SK-N-SH treated with all-trans-retinoic acid at 6 μM for 48 hours (cell line): ENCODE measurements around the gene BPIFA2.

Source experiments
- ATAC-seq: fragments of 200-7000 bp; cut with Tn5 transposase; 3 replicates; pipeline ENCODE4 v1.9.1; 2020; ENCODE audit warnings: mild to moderate bottlenecking, moderate library complexity
- ARNTL ChIP-seq: fragments of 450-650 bp; formaldehyde crosslinking; IDR thresholded peaks from 2 replicates; pipeline ENCODE4 v1.5.0; 2020; ENCODE audit warnings: low read depth, mild to moderate bottlenecking, moderate library complexity, borderline replicate concordance
- BACH2 ChIP-seq: fragments of 250-450 bp; sonication (Bioruptor Pico); IDR thresholded peaks from 2 replicates; pipeline ENCODE4 v1.9.0; 2021; ENCODE audit warnings: mild to moderate bottlenecking, borderline replicate concordance
- CSDC2 ChIP-seq: fragments of 250-450 bp; sonication (Bioruptor Pico); IDR thresholded peaks from 2 replicates; pipeline ENCODE4 v1.5.0; 2020; ENCODE audit warnings: mild to moderate bottlenecking, moderate library complexity
- CSRNP3 ChIP-seq: fragments of 250-450 bp; sonication (Bioruptor Pico); IDR thresholded peaks from 2 replicates; pipeline ENCODE4 v1.5.1; 2021; ENCODE audit warnings: mild to moderate bottlenecking, moderate library complexity
- ESRRG ChIP-seq: fragments of 250-450 bp; sonication (Bioruptor Pico); IDR thresholded peaks from 2 replicates; pipeline ENCODE4 v1.6.1; 2021; ENCODE audit warnings: mild to moderate bottlenecking
- GLIS3 ChIP-seq: fragments of 250-450 bp; sonication (Bioruptor Pico); IDR thresholded peaks from 2 replicates; pipeline ENCODE4 v1.5.0; 2020; ENCODE audit warnings: mild to moderate bottlenecking, moderate library complexity
- ISL1 ChIP-seq: fragments of 250-450 bp; sonication (Bioruptor Pico); IDR thresholded peaks from 2 replicates; pipeline ENCODE4 v2.1.2; 2022; ENCODE audit warnings: mild to moderate bottlenecking, moderate library complexity
- OSR1 ChIP-seq: fragments of 250-450 bp; sonication (Bioruptor Pico); IDR thresholded peaks from 2 replicates; pipeline ENCODE4 v1.8.0; 2022; ENCODE audit warnings: moderate library complexity, mild to moderate bottlenecking, inconsistent platforms
- PPARA ChIP-seq: fragments of 250-450 bp; sonication (Bioruptor Pico); IDR thresholded peaks from 2 replicates; pipeline ENCODE4 v1.5.0; 2020; ENCODE audit warnings: mild to moderate bottlenecking, borderline replicate concordance
- TCF4 ChIP-seq: fragments of 250-450 bp; sonication (Bioruptor Pico); IDR thresholded peaks from 2 replicates; pipeline ENCODE4 v1.8.0; 2021; ENCODE audit warnings: mild to moderate bottlenecking, moderate library complexity, borderline replicate concordance
- TOX ChIP-seq: fragments of 250-450 bp; sonication (Bioruptor Pico); IDR thresholded peaks from 2 replicates; pipeline ENCODE4 v1.8.0; 2021; ENCODE audit warnings: mild to moderate bottlenecking, moderate library complexity, borderline replicate concordance
- ZC3H10 ChIP-seq: fragments of 250-450 bp; sonication (Bioruptor Pico); IDR thresholded peaks from 2 replicates; pipeline ENCODE4 v1.5.1; 2021; ENCODE audit warnings: mild to moderate bottlenecking, moderate library complexity
- ZFP3 ChIP-seq: fragments of 250-450 bp; sonication (Bioruptor Pico); IDR thresholded peaks from 2 replicates; pipeline ENCODE4 v1.5.0; 2020; ENCODE audit warnings: mild to moderate bottlenecking, moderate library complexity
- ZFP30 ChIP-seq: fragments of 450-650 bp; formaldehyde crosslinking; IDR thresholded peaks from 2 replicates; pipeline ENCODE4 v1.5.0; 2022; ENCODE audit warnings: mild to moderate bottlenecking, moderate library complexity
- ZNF565 ChIP-seq: fragments of 450-650 bp; formaldehyde crosslinking; conservative IDR thresholded peaks from 2 replicates; pipeline ENCODE4 v1.5.0; 2020; ENCODE audit warnings: low read depth, mild to moderate bottlenecking, moderate library complexity
- ZNF70 ChIP-seq: fragments of 450-650 bp; formaldehyde crosslinking; IDR thresholded peaks from 2 replicates; pipeline ENCODE4 v1.5.0; 2020; ENCODE audit warnings: mild to moderate bottlenecking, moderate library complexity
- TF ChIP-seq, protein P1 (sequence below): fragments of 250-450 bp; sonication (Bioruptor Pico); IDR thresholded peaks from 2 replicates; pipeline ENCODE4 v1.5.0; 2020; ENCODE audit warnings: mild to moderate bottlenecking, moderate library complexity
- TF ChIP-seq, protein P2 (sequence below): fragments of 250-450 bp; sonication (Bioruptor Pico); IDR thresholded peaks from 2 replicates; pipeline ENCODE4 v1.5.1; 2020; ENCODE audit warnings: low read depth, mild to moderate bottlenecking, moderate library complexity
- TF ChIP-seq, protein P3 (sequence below): fragments of 250-450 bp; sonication (Bioruptor Pico); IDR thresholded peaks from 2 replicates; pipeline ENCODE4 v1.8.0; 2021; ENCODE audit warnings: low read depth, mild to moderate bottlenecking, moderate library complexity, borderline replicate concordance

Gene BPIFA2

GRCh38 chr20:33163856-33164762 lies 3.9 kb upstream of the BPIFA2 start:
- TF ChIP-seq TCF4 = no peak
- TF ChIP-seq ZNF70 (CRISPR knock-in tag) = no peak
- no peak for TF ChIP-seq ZNF565 (CRISPR knock-in tag)
- no peak for TF ChIP-seq OSR1 (CRISPR knock-in tag)
- TF ChIP-seq BACH2 (CRISPR knock-in tag) = no peak
- no peak for TF ChIP-seq CSRNP3
- TF ChIP-seq, protein P1, sequence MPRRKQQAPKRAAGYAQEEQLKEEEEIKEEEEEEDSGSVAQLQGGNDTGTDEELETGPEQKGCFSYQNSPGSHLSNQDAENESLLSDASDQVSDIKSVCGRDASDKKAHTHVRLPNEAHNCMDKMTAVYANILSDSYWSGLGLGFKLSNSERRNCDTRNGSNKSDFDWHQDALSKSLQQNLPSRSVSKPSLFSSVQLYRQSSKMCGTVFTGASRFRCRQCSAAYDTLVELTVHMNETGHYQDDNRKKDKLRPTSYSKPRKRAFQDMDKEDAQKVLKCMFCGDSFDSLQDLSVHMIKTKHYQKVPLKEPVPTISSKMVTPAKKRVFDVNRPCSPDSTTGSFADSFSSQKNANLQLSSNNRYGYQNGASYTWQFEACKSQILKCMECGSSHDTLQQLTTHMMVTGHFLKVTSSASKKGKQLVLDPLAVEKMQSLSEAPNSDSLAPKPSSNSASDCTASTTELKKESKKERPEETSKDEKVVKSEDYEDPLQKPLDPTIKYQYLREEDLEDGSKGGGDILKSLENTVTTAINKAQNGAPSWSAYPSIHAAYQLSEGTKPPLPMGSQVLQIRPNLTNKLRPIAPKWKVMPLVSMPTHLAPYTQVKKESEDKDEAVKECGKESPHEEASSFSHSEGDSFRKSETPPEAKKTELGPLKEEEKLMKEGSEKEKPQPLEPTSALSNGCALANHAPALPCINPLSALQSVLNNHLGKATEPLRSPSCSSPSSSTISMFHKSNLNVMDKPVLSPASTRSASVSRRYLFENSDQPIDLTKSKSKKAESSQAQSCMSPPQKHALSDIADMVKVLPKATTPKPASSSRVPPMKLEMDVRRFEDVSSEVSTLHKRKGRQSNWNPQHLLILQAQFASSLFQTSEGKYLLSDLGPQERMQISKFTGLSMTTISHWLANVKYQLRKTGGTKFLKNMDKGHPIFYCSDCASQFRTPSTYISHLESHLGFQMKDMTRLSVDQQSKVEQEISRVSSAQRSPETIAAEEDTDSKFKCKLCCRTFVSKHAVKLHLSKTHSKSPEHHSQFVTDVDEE (CRISPR knock-in tag) = no peak
- TF ChIP-seq, protein P2, sequence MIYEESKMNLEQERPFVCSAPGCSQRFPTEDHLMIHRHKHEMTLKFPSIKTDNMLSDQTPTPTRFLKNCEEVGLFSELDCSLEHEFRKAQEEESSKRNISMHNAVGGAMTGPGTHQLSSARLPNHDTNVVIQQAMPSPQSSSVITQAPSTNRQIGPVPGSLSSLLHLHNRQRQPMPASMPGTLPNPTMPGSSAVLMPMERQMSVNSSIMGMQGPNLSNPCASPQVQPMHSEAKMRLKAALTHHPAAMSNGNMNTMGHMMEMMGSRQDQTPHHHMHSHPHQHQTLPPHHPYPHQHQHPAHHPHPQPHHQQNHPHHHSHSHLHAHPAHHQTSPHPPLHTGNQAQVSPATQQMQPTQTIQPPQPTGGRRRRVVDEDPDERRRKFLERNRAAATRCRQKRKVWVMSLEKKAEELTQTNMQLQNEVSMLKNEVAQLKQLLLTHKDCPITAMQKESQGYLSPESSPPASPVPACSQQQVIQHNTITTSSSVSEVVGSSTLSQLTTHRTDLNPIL (CRISPR knock-in tag) = no peak
- TF ChIP-seq ESRRG (CRISPR knock-in tag) = no peak
- TF ChIP-seq ZFP3 (CRISPR knock-in tag) = no peak
- no peak for TF ChIP-seq TOX
- TF ChIP-seq PPARA (CRISPR knock-in tag) = no peak
- TF ChIP-seq ZFP30 (CRISPR knock-in tag) = no peak
- no peak for TF ChIP-seq CSDC2 (CRISPR knock-in tag)
- TF ChIP-seq GLIS3 (CRISPR knock-in tag) = no peak
- TF ChIP-seq ZC3H10 (CRISPR knock-in tag) = no peak
- no peak for ATAC-seq

DNA sequence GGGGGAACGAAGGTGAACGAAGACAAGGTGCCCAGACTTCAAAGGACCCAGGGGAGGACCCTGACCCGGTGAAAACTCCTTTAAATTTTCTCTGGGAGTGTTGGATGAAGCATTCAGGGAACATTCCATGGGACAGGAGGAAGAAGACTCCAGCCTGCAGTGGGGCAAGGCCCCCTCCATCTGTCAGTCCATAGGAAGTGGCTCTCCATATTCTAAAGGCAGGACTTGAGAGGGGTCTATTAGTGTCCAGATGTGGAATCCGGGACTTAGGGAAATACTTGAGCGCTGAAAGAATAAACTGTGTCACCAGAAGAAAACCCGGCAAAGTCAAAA lies 3.2 kb upstream of the BPIFA2 start:
- ATAC-seq = no peak
- TF ChIP-seq, protein P3, sequence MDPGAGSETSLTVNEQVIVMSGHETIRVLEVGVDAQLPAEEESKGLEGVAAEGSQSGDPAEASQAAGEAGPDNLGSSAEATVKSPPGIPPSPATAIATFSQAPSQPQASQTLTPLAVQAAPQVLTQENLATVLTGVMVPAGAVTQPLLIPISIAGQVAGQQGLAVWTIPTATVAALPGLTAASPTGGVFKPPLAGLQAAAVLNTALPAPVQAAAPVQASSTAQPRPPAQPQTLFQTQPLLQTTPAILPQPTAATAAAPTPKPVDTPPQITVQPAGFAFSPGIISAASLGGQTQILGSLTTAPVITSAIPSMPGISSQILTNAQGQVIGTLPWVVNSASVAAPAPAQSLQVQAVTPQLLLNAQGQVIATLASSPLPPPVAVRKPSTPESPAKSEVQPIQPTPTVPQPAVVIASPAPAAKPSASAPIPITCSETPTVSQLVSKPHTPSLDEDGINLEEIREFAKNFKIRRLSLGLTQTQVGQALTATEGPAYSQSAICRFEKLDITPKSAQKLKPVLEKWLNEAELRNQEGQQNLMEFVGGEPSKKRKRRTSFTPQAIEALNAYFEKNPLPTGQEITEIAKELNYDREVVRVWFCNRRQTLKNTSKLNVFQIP (CRISPR knock-in tag) = no peak
- no peak for TF ChIP-seq ISL1 (CRISPR knock-in tag)
- no peak for TF ChIP-seq TOX
- no peak for TF ChIP-seq ARNTL (CRISPR knock-in tag)
- TF ChIP-seq, protein P1 (CRISPR knock-in tag) = no peak
- TF ChIP-seq ZFP3 (CRISPR knock-in tag) = no peak
- no peak for TF ChIP-seq ZFP30 (CRISPR knock-in tag)
- TF ChIP-seq ZC3H10 (CRISPR knock-in tag) = no peak
- TF ChIP-seq OSR1 (CRISPR knock-in tag) = no peak
- no peak for TF ChIP-seq CSRNP3
